NCI-H1436 treated with DMSO at 0.1 percent for 48 hours (cell line): ENCODE results near the gene TAS2R41.

Source experiments
- DNase-seq: peaks from one replicate; lab custom pipeline; 2025; lab: John Stamatoyannopoulos, UW

Gene TAS2R41

GRCh38 chr7:143493751-143494150 lies 16.1 kb downstream of the TAS2R41 start:
- no peak for DNase-seq

DNA sequence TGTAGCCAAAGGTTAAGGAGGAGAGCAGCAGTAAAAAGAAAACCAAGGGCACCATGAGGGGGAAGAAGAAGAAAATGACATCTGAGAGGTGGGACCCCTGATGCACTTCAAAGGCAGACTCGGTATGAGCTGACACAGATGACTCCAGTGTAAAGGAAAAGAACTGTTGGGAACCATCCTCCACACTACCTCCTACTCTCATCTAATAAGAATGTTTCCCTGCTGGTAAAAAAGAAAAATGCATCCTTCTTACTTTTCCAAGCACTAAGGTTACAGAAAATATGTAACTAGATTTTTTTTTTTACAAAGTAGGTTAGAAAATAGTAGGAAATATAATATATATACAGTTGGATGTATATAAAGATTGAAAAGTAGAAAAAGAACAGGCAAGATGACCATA lies 16.9 kb downstream of the TAS2R41 start:
- no peak for DNase-seq

GRCh38 chr7:143495851-143496250 lies 18.2 kb downstream of the TAS2R41 start:
- no peak for DNase-seq

DNA sequence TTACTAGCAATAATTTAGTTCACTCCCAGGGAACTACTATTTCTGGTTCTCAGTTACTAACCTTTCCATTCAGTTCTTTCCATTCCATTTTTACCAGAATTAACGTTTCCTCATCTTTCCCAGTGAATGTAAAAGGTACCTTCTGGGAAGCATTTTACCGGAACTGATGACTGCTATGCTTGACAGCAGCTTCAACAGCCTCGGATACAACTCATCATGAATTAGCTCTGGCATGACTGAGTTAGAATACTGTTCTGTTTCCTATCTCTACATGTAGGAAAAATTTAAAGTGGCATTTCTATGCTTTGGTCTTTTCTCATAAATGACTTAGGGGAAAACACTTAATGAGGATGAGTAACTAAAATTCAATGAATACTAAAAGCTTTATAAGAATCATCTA lies 18.6 kb downstream of the TAS2R41 start:
- no peak for DNase-seq

DNA sequence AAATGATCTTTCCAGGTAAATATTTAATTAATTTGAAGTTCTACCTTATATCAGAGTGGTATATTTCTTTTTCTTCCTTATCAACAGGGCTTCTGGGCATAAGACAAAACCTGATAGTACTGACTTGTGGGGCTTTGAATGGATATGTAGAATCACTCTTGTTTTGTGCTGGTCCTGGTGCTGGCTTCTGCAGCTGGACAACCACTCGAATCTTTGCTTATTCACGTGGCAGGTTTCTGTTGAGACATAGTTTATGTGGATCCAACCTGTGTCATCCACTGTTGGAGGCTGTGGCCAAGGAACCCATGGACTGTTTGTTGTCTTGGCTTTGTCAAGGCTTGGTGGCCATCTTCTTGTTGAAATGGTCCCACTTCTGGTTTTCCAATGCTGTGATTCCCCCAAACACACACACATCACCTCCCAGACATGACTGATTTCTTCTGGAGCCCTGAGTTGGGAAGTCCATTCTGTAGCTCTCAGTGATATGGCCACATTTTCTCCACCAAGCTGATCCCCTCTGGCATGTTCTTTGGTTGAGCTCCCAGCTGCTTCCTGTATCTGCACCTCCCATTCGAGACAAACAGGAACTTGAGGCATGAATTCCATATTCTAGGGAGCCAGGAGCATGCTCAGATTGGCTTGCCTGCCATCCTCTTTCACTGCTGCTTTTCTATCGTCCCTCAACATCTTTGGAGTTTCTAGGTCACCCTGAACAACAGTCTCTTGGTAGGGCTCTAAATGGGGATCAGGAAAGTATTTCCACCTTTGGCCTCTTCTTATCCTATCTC lies 19.5 kb downstream of the TAS2R41 start:
- DNase-seq: no peak

- DNase-seq: no peak
Measured at GRCh38 chr7:143499246-143499645, 21.6 kb downstream of the TAS2R41 start.

DNA sequence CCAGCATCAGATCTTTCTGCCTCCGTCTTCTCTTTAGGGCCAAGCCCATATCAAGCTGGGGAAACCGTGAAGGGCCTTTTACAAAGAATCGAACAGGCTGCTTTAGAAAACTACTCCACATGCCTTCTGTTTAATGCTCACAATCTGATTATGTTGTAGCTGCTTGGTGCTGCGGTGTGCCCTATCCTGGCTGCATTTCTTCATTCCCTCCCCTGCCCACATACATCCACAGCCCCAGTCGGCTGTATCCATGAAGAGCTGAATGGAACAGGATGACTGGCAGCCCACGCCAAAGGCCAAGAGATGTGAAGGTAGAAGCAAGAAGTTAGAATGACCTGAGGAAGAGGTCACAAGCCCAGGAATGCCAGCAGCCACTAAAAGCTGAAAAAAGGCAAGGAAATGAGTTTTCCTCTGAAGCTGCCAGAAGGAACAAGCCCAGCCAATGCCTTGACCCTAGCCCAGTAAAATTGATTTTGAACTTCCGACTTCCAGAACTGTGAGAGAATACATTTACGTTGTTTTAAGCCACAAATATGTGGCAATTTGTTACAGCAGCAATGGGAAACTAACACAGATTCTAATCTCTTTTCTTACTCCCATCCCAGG lies 22.2 kb downstream of the TAS2R41 start:
- no peak for DNase-seq

GRCh38 chr7:143503261-143503660 lies 25.6 kb downstream of the TAS2R41 start:
- DNase-seq: no peak

GRCh38 chr7:143504215-143504936 lies 26.7 kb downstream of the TAS2R41 start:
- no peak for DNase-seq

GRCh38 chr7:143504937-143505297 lies 27.2 kb downstream of the TAS2R41 start:
- no peak for DNase-seq

- DNase-seq: no peak
Measured at GRCh38 chr7:143505838-143506237, 28.2 kb downstream of the TAS2R41 start.

DNA sequence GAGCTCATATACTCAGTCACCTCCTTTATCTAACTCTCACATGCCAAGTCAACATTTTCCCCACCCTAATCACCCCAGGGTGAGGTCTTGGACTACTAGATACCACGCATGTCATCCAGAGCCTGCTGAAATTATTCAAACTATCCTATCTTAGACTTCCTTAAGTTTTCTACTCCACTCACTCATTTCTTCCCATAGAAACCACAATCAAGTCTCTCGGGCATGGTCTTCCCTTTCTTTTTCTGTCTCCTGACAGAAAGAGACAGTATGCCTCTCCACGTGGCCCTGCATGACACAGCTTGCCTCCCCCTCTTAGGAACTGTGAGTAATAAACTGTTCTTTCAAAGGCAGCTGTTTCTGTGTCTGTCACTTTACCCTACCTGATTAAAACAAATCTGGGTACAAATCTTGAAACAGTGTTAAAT lies 29.4 kb downstream of the TAS2R41 start:
- no peak for DNase-seq

GRCh38 chr7:143507534-143508055 lies 29.9 kb downstream of the TAS2R41 start:
- DNase-seq: no peak

DNA sequence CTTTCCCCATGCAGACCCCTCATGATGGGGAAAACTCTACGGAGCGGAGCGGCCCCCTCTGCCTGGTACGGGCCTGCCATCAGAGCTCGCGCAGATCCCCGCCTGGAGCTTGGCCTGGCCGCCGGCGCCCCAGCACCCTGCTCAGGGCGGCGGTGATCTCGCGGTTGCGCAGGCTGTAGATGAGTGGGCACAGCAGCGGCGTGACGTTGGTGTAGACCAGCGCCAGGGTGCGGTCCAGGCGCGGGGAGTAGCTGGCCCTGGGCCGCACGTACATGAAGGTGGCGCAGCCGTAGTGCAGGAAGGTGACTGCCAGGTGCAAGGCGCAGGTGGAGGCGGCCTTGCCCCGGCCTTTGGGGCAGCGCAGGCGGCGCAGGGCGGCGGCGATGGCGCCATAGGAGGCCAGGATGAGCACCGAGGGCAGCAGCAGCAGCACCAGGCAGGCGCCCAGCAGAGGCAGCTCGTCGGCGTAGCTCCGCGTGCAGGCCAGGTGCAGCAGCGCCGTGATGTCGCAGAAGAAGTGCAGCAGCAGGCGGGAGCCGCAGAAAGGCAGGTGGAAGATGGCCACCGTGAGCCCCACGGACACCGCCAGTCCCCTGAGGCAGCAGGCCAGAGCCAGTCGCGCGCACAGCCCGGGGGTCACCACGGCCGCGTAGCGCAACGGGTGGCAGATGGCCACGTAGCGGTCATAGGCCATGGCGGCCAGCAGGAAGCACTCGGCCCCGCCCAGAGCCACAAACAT lies 33.4 kb downstream of the TAS2R41 start:
- no peak for DNase-seq

GRCh38 chr7:143511593-143512047 lies 33.9 kb downstream of the TAS2R41 start:
- no peak for DNase-seq

DNA sequence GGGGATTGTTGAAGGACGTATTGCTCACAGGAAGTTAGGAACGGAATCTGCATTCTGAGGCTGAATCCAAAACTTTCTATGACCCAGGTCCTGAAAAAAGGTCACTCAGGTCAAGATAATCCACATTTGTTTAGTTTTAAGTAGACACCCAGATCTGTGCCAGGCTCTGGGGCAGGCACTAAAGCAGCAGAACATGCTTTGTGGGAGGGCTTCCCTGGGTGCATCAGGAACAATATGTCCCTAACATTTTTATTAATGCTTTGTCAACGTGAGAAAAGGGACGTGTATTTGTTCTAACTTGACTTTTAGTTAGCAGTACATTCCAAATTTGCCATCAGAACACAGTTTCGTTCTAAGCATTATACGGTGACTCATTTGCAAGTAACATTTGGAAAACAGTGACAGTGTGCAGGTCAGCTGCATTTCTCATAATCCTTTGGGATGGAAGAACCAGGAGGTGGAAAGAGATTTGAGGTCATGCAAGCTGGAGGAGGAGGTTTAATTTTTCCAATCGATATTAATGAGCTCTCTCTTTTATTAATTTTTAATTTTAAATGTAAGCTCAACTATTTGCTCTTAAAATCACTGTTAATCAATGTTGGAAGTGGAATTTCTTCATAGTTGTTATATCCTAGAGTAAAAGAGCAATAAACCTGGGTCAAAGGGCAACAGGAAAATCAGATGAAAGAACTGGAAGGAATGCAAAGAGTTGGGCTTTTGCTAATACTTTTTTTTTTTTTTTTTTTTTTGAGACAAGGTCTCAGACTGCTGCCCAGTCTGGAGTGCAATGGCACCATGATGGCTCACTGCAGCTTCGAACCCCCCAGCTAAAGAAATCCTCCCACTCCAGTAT lies 35.0 kb downstream of the TAS2R41 start:
- DNase-seq: no peak

GRCh38 chr7:143514487-143514886 lies 36.8 kb downstream of the TAS2R41 start:
- no peak for DNase-seq

- no peak for DNase-seq
Measured at GRCh38 chr7:143514995-143515735, 37.5 kb downstream of the TAS2R41 start.

- DNase-seq: no peak
Measured at GRCh38 chr7:143516981-143517380, 39.3 kb downstream of the TAS2R41 start.

DNA sequence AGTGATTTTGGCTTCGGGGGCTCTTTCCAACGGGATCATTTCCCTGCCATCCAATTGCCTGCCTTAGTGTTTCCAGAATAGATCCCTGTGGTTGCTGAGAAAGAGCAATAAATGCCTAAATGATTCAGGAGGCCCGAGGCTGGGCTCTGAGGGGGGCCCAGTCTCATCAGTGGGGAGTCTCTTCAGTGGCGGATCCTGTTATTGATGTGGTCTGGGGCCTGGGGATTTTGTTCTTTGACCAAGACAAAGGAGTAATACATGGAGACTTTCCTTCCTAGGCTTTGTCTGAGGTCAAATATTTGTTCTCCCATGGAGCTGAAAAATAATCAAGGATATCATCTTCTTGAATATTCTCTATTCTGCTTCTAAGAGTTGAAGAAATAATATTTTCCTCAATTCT lies 40.8 kb downstream of the TAS2R41 start:
- no peak for DNase-seq
